SK-N-SH (cell line): ENCODE measurements around the gene ELMO1.
A peak's percentile ranks its signal among the peaks of the same experiment; 100 is the strongest.

ENCODE experiments used
- CTCF ChIP-seq: fragments of 200-600 bp; sonication (generic); IDR thresholded peaks from 2 replicates; pipeline ENCODE4 v1.6.1; 2017; ENCODE audit warnings: antibody characterized with exemption, mild to moderate bottlenecking, moderate library complexity
- EP300 ChIP-seq, 2 experiments: IDR thresholded peaks; 2 replicates each; pipeline versions ENCODE4 v1.4.0 to v1.6.1; 2012; ENCODE audit warnings: borderline replicate concordance in 1 of 2, low read depth in 1 of 2, low read length in 1 of 2
- GABPA ChIP-seq: IDR thresholded peaks from 2 replicates; pipeline ENCODE4 v1.4.0; 2012; ENCODE audit warnings: low read depth, mild to moderate bottlenecking
- RCOR1 ChIP-seq: fragments of 150-350 bp; IDR thresholded peaks from 2 replicates; pipeline ENCODE4 v1.6.1; 2017; ENCODE audit warnings: antibody characterized with exemption, low read length
- REST ChIP-seq: IDR thresholded peaks from 2 replicates; pipeline ENCODE4 v1.6.1; 2012; ENCODE audit warnings: mild to moderate bottlenecking, low read depth, low read length, moderate library complexity
- RFX5 ChIP-seq: IDR thresholded peaks from 2 replicates; pipeline ENCODE4 v1.6.1; 2012; ENCODE audit warnings: mild to moderate bottlenecking, improper control_type of control experiment, low read length
- TEAD4 ChIP-seq: IDR thresholded peaks from 2 replicates; pipeline ENCODE4 v1.4.0; 2012; ENCODE audit warnings: mild to moderate bottlenecking, borderline replicate concordance; ENCODE audit not compliant: insufficient read depth
- ZBTB33 ChIP-seq: IDR thresholded peaks from 2 replicates; pipeline ENCODE4 v1.4.0; 2012; ENCODE audit warnings: low read depth, borderline replicate concordance

GRCh38 chr7:36925207-36925606 is 523.5 kb downstream of the ELMO1 start:
- no peak for TF ChIP-seq CTCF
- TF ChIP-seq EP300 (IDR thresholded peaks at IDR 0.05; ENCODE audit: borderline replicate concordance in 1 of 2, low read depth in 1 of 2, low read length in 1 of 2) = no peak
- no peak for TF ChIP-seq ZBTB33
- no peak for TF ChIP-seq REST
- TF ChIP-seq GABPA = no peak
- TF ChIP-seq TEAD4 = no peak
- 0 out of 2 replicates have a peak, but pooled peaks have one; percentile 6 for TF ChIP-seq RCOR1
- no peak for TF ChIP-seq RFX5
